ENCODE results near the gene ST6GALNAC2.
"Not testable (repeated sequence)": the region's sequence is repeated elsewhere in the genome, so short reads cannot be mapped to it uniquely, and the experiment has no call there.

The ST6GALNAC2 gene

DNA sequence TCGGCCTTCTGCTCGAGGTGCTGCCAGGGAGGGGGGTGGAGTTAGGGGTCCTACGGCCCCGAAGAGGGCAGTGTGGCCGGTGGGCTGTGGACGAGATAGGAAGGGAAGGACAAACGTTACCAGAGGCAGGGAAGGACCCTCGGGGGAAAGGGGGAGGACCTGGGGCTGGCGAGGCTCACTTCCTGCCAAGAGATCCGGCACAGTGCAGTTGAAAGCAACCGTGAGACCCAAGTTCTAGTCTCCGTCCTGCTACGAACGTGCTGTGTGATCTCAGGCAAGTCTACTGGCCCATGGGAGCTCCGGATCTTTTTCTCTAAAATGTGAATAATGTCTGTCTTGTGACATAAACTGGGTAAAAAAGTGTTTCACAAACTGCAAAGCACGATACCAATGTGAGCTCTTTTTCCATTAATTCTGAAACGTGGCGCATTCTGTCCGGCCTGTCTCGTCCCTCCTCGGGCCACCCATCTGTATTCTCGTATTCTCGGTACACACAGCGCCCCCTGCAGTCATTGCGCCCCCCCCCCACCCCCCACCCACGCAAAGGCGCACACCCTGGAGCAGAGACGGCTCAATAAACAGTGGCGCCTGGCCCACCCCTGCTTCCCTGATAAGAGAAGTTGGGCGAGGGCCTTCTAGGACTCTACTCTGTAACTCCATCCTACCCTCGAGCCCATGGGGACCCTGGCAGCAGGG, 57.0 kb downstream of the ST6GALNAC2 start:
- DNase-seq (ENCODE audit: low read depth in 2 of 2): no peak

DNA sequence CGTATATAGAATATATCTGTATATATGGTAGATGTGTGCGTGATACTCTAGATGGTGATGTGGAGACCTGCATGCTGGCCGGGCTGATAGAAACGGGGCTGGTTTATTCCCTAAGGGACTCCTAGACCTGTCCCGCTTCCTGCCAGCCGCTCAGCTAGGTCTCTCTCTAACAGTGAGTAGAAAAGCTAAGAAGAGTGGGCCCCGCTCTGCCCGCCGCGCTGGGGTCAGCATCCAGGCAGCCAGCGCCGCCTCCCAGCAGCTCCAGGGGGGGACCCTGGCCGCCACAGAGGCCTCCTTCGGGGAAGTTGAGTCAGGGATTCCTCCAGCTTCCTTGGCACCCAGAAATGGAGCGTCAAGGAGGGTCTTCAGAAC, 57.5 kb downstream of the ST6GALNAC2 start:
- DNase-seq (ENCODE audit: low read depth in 2 of 2): no peak

- DNase-seq (ENCODE audit: low read depth in 2 of 2): no peak
Measured at GRCh38 chr17:76527430-76528111, 58.1 kb downstream of the ST6GALNAC2 start.

DNA sequence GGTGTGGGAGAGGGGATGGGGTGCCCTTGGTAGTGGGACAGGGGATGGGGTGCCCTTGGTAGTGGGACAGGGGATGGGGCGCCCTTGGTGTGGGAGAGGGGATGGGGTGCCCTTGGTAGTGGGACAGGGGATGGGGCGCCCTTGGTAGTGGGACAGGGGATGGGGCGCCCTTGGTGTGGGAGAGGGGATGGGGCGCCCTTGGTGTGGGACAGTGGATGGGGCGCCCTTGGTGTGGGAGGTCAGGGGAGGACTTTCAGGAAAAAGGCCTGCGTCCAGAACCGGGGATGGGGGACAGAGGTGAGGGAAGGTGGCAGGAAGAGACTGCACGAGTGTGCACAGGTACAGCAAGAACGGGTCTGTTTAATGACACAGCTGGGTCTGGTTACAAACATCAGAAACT, 58.6 kb downstream of the ST6GALNAC2 start:
- not testable (repeated sequence) for DNase-seq (ENCODE audit: low read depth in 2 of 2)

GRCh38 chr17:76525513-76525833, 60.2 kb downstream of the ST6GALNAC2 start:
- not testable (repeated sequence) for DNase-seq (ENCODE audit: low read depth in 2 of 2)

- DNase-seq (ENCODE audit: low read depth in 2 of 2): no peak
Measured at GRCh38 chr17:76524598-76525512, 60.8 kb downstream of the ST6GALNAC2 start.

GRCh38 chr17:76523084-76524037, 62.3 kb downstream of the ST6GALNAC2 start:
- peak; percentile 44 to 56 for DNase-seq (ENCODE audit: low read depth in 2 of 2)

DNA sequence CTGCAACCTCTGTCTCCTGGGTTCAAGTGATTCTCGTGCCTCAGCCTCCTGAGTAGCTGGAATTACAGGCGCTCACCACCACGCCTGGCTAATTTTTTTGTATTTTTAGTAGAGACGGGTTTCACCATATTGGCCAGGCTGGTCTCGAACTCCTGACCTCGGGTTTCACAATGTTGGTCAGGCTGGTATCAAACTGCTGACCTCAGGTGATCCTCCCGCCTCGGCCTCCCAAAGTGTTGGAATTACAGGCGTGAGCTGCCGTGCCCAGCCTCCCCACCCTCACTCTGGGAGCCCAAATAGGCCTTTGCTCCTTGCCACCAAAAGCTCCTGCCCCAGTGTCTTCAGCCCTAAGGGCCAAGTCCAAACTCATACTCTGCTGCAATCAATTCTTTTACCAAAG, 64.0 kb downstream of the ST6GALNAC2 start:
- not testable (repeated sequence) for DNase-seq (ENCODE audit: low read depth in 2 of 2)

DNA sequence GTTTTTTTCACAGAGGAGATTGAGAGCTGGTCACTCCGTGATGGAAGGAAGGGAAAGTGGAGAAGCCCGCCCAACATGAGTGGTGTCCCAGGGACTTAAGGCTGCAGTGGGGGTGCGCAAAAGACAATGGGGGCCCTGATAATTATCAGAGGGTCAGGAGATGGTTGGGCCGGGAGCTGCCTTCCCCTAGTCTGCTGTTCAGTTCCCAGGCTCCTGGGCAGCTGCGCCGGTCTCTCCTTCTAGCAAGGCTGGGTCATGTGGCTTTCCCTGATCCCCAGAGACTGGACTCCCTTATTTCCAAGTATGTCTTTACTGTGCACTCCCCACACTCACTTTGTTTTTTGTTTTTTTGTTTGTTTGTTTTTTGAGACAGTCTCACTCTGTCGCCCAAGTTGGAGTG, 64.4 kb downstream of the ST6GALNAC2 start:
- no peak for DNase-seq (ENCODE audit: low read depth in 2 of 2)

- DNase-seq (ENCODE audit: low read depth in 2 of 2): no peak
Measured at GRCh38 chr17:76519048-76519966, 66.4 kb downstream of the ST6GALNAC2 start.

- no peak for DNase-seq (ENCODE audit: low read depth in 2 of 2)
Measured at GRCh38 chr17:76517638-76518038, 68.0 kb downstream of the ST6GALNAC2 start.

Data from stimulated activated CD8-positive, alpha-beta memory T cell treated with anti-CD3 and anti-CD28 coated beads, Interleukin-15, amount 100 ng/mL, for 4 hours (primary cell).